ENCODE data around the gene C6orf58.

C6orf58 gene

GRCh38 chr6:127576874-127577273 is at the start of gene C6orf58:
TSS of gene C6orf58 (plus strand) at chr6:127577174. CDS start at chr6:127577186, 12 bp downstream.
- DNase-seq: no peak

GRCh38 chr6:127533011-127533410 is 44.0 kb upstream of the C6orf58 start:
- DNase-seq: no peak

GRCh38 chr6:127533736-127534135 is 43.2 kb upstream of the C6orf58 start:
- DNase-seq: no peak

- DNase-seq: no peak
These were observed 38.2 kb upstream of the C6orf58 start for GRCh38 chr6:127538750-127539264.

GRCh38 chr6:127539272-127539671 is 37.7 kb upstream of the C6orf58 start:
- no peak for DNase-seq

- DNase-seq: no peak
These were observed 29.8 kb upstream of the C6orf58 start for GRCh38 chr6:127547215-127547614.

- no peak for DNase-seq
These were observed 28.9 kb upstream of the C6orf58 start for GRCh38 chr6:127547904-127548649.

- no peak for DNase-seq
These were observed 26.6 kb upstream of the C6orf58 start for GRCh38 chr6:127550403-127550802.

- DNase-seq: no peak
These were observed 22.5 kb upstream of the C6orf58 start for GRCh38 chr6:127554435-127555006.

- no peak for DNase-seq
These were observed 15.3 kb upstream of the C6orf58 start for GRCh38 chr6:127561660-127562059.

- DNase-seq: no peak
These were observed 12.2 kb upstream of the C6orf58 start for GRCh38 chr6:127564761-127565160.

- DNase-seq: no peak
These were observed 10.9 kb upstream of the C6orf58 start for GRCh38 chr6:127566119-127566518.

- no peak for DNase-seq
These were observed 10.3 kb upstream of the C6orf58 start for GRCh38 chr6:127566651-127567050.

GRCh38 chr6:127567476-127567875 is 9.5 kb upstream of the C6orf58 start:
- no peak for DNase-seq

GRCh38 chr6:127570739-127571389 is 6.1 kb upstream of the C6orf58 start:
- no peak for DNase-seq

GRCh38 chr6:127578900-127579299 is 1.9 kb downstream of the C6orf58 start:
- DNase-seq: no peak

- DNase-seq: no peak
These were observed 4.6 kb downstream of the C6orf58 start for GRCh38 chr6:127581576-127581975.

- no peak for DNase-seq
These were observed 5.9 kb downstream of the C6orf58 start for GRCh38 chr6:127582777-127583462.

- DNase-seq: no peak
These were observed 8.1 kb downstream of the C6orf58 start for GRCh38 chr6:127585123-127585522.

- no peak for DNase-seq
These were observed 9.4 kb downstream of the C6orf58 start for GRCh38 chr6:127586372-127586771.

GRCh38 chr6:127587875-127588274 is 10.9 kb downstream of the C6orf58 start:
- DNase-seq: no peak

GRCh38 chr6:127589135-127589534 is 12.2 kb downstream of the C6orf58 start:
- no peak for DNase-seq

- DNase-seq: no peak
These were observed 13.4 kb downstream of the C6orf58 start for GRCh38 chr6:127590344-127590743.
